ENCODE measurements around the gene FRK. TPM values are rescaled to one million over a fixed set of nuclear protein-coding genes. Genes with fewer than 3 reads are reported as not detected.
"Not testable (repeated sequence)": the region's sequence is repeated elsewhere in the genome, so short reads cannot be mapped to it uniquely, and the experiment has no call there.

FRK gene
- total RNA-seq, 1 donor from 2014 or later = 0.11 TPM

GRCh38 chr6:116099036-116099435 is 38.3 kb upstream of the FRK start:
- peaks cover 7% of the 10 kb centered on the region for H3K27me3 ChIP-seq
- Mint-ChIP-seq H3K4me3 (no peak overlapping the region), H3K36me3 (peaks cover 2% of the 10 kb centered on the region), H3K9me3 (peaks cover 15% of the 10 kb centered on the region), H3K4me1 (peaks cover 20% of the 10 kb centered on the region), H3K27ac (no peak overlapping the region), H3K27me3 (ENCODE audit: insufficient read depth, low read depth) (peaks cover 7% of the 10 kb centered on the region)
- H3K4me1 ChIP-seq = peaks cover 22% of the 10 kb centered on the region
- no peak overlapping the region for H3K4me3 ChIP-seq
- H3F3A ChIP-seq (ENCODE audit: low read depth) = peaks cover 20% of the 10 kb centered on the region
- no peak overlapping the region for H2AFZ ChIP-seq (replicated peaks)
- H3K36me3 ChIP-seq = no peaks in the 10 kb centered on the region
- H4K20me1 ChIP-seq (ENCODE audit: low read depth) = no peaks in the 10 kb centered on the region
- H3K27ac ChIP-seq = no peak overlapping the region
- no peak overlapping the region for H3K4me2 ChIP-seq
- no peak overlapping the region for H3K9ac ChIP-seq
- no peak for DNase-seq (ENCODE audit: low spot score)
- no peaks in the 10 kb centered on the region for H3K9me3 ChIP-seq (ENCODE audit: low read depth)
- H3K79me2 ChIP-seq (ENCODE audit: low read depth) = peaks cover 29% of the 10 kb centered on the region
- no peak for TF ChIP-seq EZH2 (IDR thresholded peaks at IDR 0.05)

- H3K36me3 Mint-ChIP-seq = no peaks in the 10 kb centered on the region
- H3K4me3 Mint-ChIP-seq = no peak overlapping the region
- no peak for TF ChIP-seq EZH2phosphoT487 (IDR thresholded peaks at IDR 0.05)
- peak; percentile 54 for TF ChIP-seq CTCF (IDR thresholded peaks at IDR 0.05)
- TF ChIP-seq EZH2 (IDR thresholded peaks at IDR 0.05) = no peak
- peaks cover 7% of the 10 kb centered on the region for H3K27me3 Mint-ChIP-seq (ENCODE audit: insufficient read depth, low read depth)
- H3K4me1 Mint-ChIP-seq = peaks cover 16% of the 10 kb centered on the region
- Histone ChIP-seq H3K9ac (no peak overlapping the region), H4K20me1 (ENCODE audit: low read depth) (no peaks in the 10 kb centered on the region), H2AFZ (replicated peaks) (no peak overlapping the region), H3K4me2 (no peak overlapping the region), H3K36me3 (no peaks in the 10 kb centered on the region), H3K27ac (no peak overlapping the region), H3K27me3 (peaks cover 7% of the 10 kb centered on the region), H3K79me2 (ENCODE audit: low read depth) (peaks cover 10% of the 10 kb centered on the region), H3K9me3 (ENCODE audit: low read depth) (no peaks in the 10 kb centered on the region), H3F3A (ENCODE audit: low read depth) (peaks cover 20% of the 10 kb centered on the region), H3K4me3 (no peak overlapping the region), H3K4me1 (peaks cover 8% of the 10 kb centered on the region)
- peaks cover 18% of the 10 kb centered on the region for H3K9me3 Mint-ChIP-seq
- no peak overlapping the region for H3K27ac Mint-ChIP-seq
- no peak for DNase-seq (ENCODE audit: low spot score)
These were observed 36.5 kb upstream of the FRK start for GRCh38 chr6:116096979-116097816.

DNA sequence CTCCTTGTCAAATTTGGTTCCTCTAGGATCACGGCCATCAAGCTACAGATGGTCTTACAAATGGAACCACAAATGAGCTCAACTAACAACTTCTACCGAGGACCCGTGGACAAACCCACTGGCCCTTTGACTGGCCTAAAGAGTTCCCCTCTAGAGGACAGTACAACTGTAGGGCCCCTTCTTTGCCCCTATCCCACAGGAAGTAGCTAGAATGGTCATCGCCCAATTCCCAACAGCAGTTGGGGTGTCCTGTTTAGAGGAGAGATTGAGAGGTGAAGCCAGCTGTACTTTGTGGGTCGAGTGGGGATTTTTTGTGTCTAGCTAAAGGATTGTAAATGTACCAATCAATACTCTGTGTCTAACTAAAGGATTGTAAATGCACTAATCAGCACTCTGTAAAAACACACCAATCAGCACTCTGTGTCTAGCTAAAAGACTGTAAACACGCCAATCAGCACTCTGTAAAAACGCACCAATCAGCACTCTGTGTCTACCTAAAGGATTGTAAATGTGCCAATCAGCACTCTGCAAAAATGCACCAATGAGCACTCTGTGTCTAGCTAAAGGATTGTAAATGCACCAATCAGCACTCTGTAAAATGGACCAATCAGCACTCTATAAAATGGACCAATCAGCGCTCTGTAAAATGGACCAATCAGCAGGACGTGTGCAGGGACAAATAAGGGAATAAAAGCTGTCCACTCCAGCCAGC is 35.5 kb upstream of the FRK start:
- not testable (repeated sequence) for H3K36me3 Mint-ChIP-seq; H3K27me3 ChIP-seq; H3K27ac Mint-ChIP-seq; H2AFZ ChIP-seq (replicated peaks); H3K79me2 ChIP-seq (ENCODE audit: low read depth); H3K4me3 ChIP-seq; H3K9ac ChIP-seq; H3K4me1 ChIP-seq; H3K4me2 ChIP-seq; H3K36me3 ChIP-seq; H3K27me3 Mint-ChIP-seq (ENCODE audit: insufficient read depth, low read depth); H3K4me1 Mint-ChIP-seq; H4K20me1 ChIP-seq (ENCODE audit: low read depth); H3K9me3 ChIP-seq (ENCODE audit: low read depth); H3K4me3 Mint-ChIP-seq; H3K27ac ChIP-seq
- peak; percentile 19 for DNase-seq (ENCODE audit: low spot score)
- H3K9me3 Mint-ChIP-seq = peaks cover 18% of the 10 kb centered on the region
- H3F3A ChIP-seq (ENCODE audit: low read depth) = peaks cover 14% of the 10 kb centered on the region

GRCh38 chr6:116094041-116094440 is 33.4 kb upstream of the FRK start:
- no peaks in the 10 kb centered on the region for H3K79me2 ChIP-seq (ENCODE audit: low read depth)
- H3K4me1 Mint-ChIP-seq = no peaks in the 10 kb centered on the region
- H3K36me3 Mint-ChIP-seq = no peaks in the 10 kb centered on the region
- H3K9ac ChIP-seq = no peak overlapping the region
- DNase-seq (ENCODE audit: low spot score) = no peak
- H4K20me1 ChIP-seq (ENCODE audit: low read depth) = no peaks in the 10 kb centered on the region
- no peak for TF ChIP-seq CTCF (IDR thresholded peaks at IDR 0.05)
- H2AFZ ChIP-seq (replicated peaks) = no peak overlapping the region
- peaks cover 3% of the 10 kb centered on the region for H3K27me3 Mint-ChIP-seq (ENCODE audit: insufficient read depth, low read depth)
- no peaks in the 10 kb centered on the region for H3K27me3 ChIP-seq
- H3K36me3 ChIP-seq = no peaks in the 10 kb centered on the region
- no peak overlapping the region for H3K4me3 ChIP-seq
- no peaks in the 10 kb centered on the region for H3F3A ChIP-seq (ENCODE audit: low read depth)
- no peaks in the 10 kb centered on the region for H3K9me3 ChIP-seq (ENCODE audit: low read depth)
- H3K27ac ChIP-seq = no peak overlapping the region
- H3K27ac Mint-ChIP-seq = no peak overlapping the region
- H3K9me3 Mint-ChIP-seq = peaks cover 18% of the 10 kb centered on the region
- no peak overlapping the region for H3K4me3 Mint-ChIP-seq
- H3K4me1 ChIP-seq = no peaks in the 10 kb centered on the region
- H3K4me2 ChIP-seq = no peak overlapping the region

All from neural progenitor cell (in vitro differentiated cells).